GM04504 (cell line): Measurements from ENCODE around the gene NDRG4.

ENCODE experiments used
- DNase-seq: peaks from one replicate; pipeline ENCODE4 v3.0.0-alpha.2; 2012; ENCODE audit warnings: low read depth

The NDRG4 gene

GRCh38 chr16:58543685-58544084 is 43.7 kb downstream of the NDRG4 start:
- no peak for DNase-seq

GRCh38 chr16:58548378-58548777 is 48.4 kb downstream of the NDRG4 start:
- DNase-seq = no peak

DNA sequence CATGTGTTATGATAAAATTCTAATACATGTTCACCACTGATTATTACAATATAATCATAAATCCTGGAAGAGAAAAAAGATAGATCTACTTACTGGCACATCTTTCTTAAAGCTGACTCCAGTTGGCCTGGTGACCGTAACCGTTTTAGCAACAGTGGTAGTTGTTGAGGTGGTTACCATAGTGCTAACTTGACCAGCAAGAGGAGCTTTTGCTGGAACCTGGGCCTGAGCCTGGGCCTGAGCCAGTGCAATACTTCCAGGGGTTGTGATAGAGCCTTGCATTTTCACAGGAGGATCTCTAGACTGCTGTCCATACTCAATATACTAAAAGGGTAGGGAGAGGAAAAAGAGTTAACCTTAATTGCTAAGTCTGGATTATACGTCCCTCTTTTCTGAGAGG is 51.6 kb downstream of the NDRG4 start:
- no peak for DNase-seq

DNA sequence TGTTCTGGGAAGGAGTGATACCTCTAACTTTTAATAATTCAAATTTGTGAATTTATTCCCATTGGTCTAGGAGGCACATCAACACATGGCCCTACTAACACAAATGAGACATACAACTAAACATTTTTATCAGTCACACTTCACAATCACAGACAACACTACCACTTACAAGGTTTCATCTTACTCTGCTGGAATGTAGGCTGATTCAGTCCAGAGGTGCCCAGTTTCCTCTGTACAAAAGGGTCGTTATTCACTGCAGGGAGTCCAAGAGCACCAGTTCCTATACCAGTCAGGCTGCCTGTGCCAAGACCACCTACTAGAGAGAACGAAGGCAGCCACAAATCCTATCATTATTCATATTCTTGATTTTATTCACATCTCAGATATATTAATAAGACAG is 56.7 kb downstream of the NDRG4 start:
- DNase-seq = no peak
